Fibroblast of lung (primary cell): Measurements from ENCODE around the gene JAZF1. TPM values are rescaled to one million over a fixed set of nuclear protein-coding genes. Genes with fewer than 3 reads are reported as not detected.

ENCODE experiments used
- DNase-seq, 2 donors: peaks; one replicate each; pipeline versions ENCODE4 v3.0.0 to v3.0.0-alpha.2; 2010; ENCODE audit warnings: low read depth in 2 of 2
- H2AFZ ChIP-seq: 2 replicates; pipeline ENCODE4 v1.5.1; 2012; ENCODE audit warnings: low read length, control low read depth, inconsistent platforms
- H3K27ac ChIP-seq: 2 replicates; pipeline ENCODE4 v1.5.1; 2011; ENCODE audit warnings: low read length, control low read depth; ENCODE audit not compliant: insufficient read depth
- H3K27me3 ChIP-seq: 2 replicates; pipeline ENCODE4 v1.5.1; 2011; ENCODE audit warnings: mild to moderate bottlenecking, low read length; ENCODE audit not compliant: control insufficient read depth, insufficient read depth
- H3K36me3 ChIP-seq: 2 replicates; pipeline ENCODE4 v1.5.1; 2011; ENCODE audit warnings: low read length; ENCODE audit not compliant: control insufficient read depth, insufficient read depth
- H3K4me1 ChIP-seq: 2 replicates; pipeline ENCODE4 v1.5.1; 2011; ENCODE audit warnings: low read length; ENCODE audit not compliant: control insufficient read depth, insufficient read depth; ENCODE audit errors: extremely low read depth
- H3K4me2 ChIP-seq: 2 replicates; pipeline ENCODE4 v1.5.1; 2011; ENCODE audit warnings: low read length, control low read depth; ENCODE audit not compliant: insufficient read depth; ENCODE audit errors: extremely low read depth
- H3K4me3 ChIP-seq, 4 experiments: fragments of 200-600 bp in 1 of 4; sonication (generic) in 1 of 4; replicated peaks in 1 of 4; 2 replicates each; pipeline ENCODE4 v1.5.1; 2011 to 2016; ENCODE audit warnings: low read length in 4 of 4, low read depth in 3 of 4, mild to moderate bottlenecking in 3 of 4, control low read depth in 2 of 4, inconsistent platforms in 1 of 4, mixed read lengths in 1 of 4; ENCODE audit not compliant: insufficient read depth in 1 of 4; ENCODE audit errors: control extremely low read depth in 1 of 4
- H3K79me2 ChIP-seq: 2 replicates; pipeline ENCODE4 v1.5.1; 2012; ENCODE audit warnings: mild to moderate bottlenecking, low read length, inconsistent platforms; ENCODE audit not compliant: control insufficient read depth, insufficient read depth
- H3K9ac ChIP-seq: 2 replicates; pipeline ENCODE4 v1.5.1; 2011; ENCODE audit warnings: mild to moderate bottlenecking, low read length, control low read depth; ENCODE audit not compliant: insufficient read depth
- H3K9me3 ChIP-seq: 2 replicates; pipeline ENCODE4 v1.5.1; 2012; ENCODE audit warnings: low read depth, low read length; ENCODE audit not compliant: control insufficient read depth, insufficient read depth
- H4K20me1 ChIP-seq: 2 replicates; pipeline ENCODE4 v1.5.1; 2011; ENCODE audit warnings: low read length; ENCODE audit not compliant: control insufficient read depth, insufficient read depth; ENCODE audit errors: extremely low read depth
- EZH2 ChIP-seq: IDR thresholded peaks from 2 replicates; pipeline ENCODE4 v1.5.1; 2012; ENCODE audit warnings: low read length, control low read depth, mild to moderate bottlenecking; ENCODE audit errors: missing control alignments
- polyA plus RNA-seq, 2 donors: library from polyadenylated mRNA; depleted of rRNA in 1 of 2; stranded (reverse) in 1 of 2; unstranded in 1 of 2; fragments of >200 nt; gene quantifications; 2 replicates each; pipeline ENCODE4 v1.2.1, GENCODE V29; 2011 to 2012; ENCODE audit warnings: missing spikeins in 1 of 2
- total RNA-seq: library from RNA; depleted of rRNA; stranded (reverse); fragments of >200 nt; gene quantifications from 2 replicates; pipeline ENCODE4 v1.2.1, GENCODE V29; 2014
- TF ChIP-seq, protein P1 (sequence below), 2 donors: IDR thresholded peaks in 1 of 2; conservative IDR thresholded peaks in 1 of 2; 1 replicate in 1 of 2; 2 replicates in 1 of 2; pipeline ENCODE4 v1.5.1; 2011 to 2012; ENCODE audit warnings: low read length in 2 of 2, control low read depth in 1 of 2, inconsistent platforms in 1 of 2, low read depth in 1 of 2, mild to moderate bottlenecking in 1 of 2

Gene JAZF1
- total and polyA plus RNA-seq, 2 donors (not counting 1 experiment from before 2014, with no cell fraction given) = 9.1 to 9.3 TPM

- Histone ChIP-seq H4K20me1 (no peaks in the 10 kb centered on the region), H3K79me2 (no peaks in the 10 kb centered on the region), H3K4me2 (no peak overlapping the region), H3K27me3 (no peaks in the 10 kb centered on the region), H3K4me1 (no peaks in the 10 kb centered on the region), H3K36me3 (no peaks in the 10 kb centered on the region), H3K27ac (no peak overlapping the region), H3K9me3 (no peaks in the 10 kb centered on the region), H2AFZ (no peak overlapping the region), H3K9ac (no peak overlapping the region), H3K4me3 (no peak overlapping the region)
- DNase-seq = peak in 1 of 2 donors; percentile 12
- no peak for TF ChIP-seq EZH2
- TF ChIP-seq, protein P1, sequence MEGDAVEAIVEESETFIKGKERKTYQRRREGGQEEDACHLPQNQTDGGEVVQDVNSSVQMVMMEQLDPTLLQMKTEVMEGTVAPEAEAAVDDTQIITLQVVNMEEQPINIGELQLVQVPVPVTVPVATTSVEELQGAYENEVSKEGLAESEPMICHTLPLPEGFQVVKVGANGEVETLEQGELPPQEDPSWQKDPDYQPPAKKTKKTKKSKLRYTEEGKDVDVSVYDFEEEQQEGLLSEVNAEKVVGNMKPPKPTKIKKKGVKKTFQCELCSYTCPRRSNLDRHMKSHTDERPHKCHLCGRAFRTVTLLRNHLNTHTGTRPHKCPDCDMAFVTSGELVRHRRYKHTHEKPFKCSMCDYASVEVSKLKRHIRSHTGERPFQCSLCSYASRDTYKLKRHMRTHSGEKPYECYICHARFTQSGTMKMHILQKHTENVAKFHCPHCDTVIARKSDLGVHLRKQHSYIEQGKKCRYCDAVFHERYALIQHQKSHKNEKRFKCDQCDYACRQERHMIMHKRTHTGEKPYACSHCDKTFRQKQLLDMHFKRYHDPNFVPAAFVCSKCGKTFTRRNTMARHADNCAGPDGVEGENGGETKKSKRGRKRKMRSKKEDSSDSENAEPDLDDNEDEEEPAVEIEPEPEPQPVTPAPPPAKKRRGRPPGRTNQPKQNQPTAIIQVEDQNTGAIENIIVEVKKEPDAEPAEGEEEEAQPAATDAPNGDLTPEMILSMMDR (conservative IDR thresholded peaks at IDR 0.05 in 1 of 2, IDR thresholded peaks at IDR 0.05 in 1 of 2; ENCODE audit: low read depth in 1 of 2, low read length in 2 of 2) = no peak
Measured at GRCh38 chr7:28001896-28002295, 178.7 kb downstream of the JAZF1 start.

DNA sequence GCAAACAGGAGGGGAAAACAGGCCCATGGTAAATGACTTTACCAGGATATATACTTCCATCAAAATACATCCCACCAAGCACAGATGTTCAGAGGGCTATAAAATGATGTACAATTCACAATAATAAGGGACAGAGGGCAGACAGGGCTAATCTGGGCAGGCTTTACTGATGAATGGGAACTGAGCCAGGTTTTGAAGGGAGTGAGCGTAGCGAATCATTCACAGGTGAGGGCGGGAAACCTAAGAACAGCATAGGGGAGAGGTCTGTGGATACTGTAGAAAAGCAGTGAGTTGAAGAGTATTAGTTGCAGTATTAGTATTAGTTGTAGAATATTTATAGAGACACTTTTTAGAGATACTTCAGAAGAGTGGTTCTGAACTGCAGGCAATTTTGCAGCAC lies 180.8 kb downstream of the JAZF1 start:
- Histone ChIP-seq H2AFZ (no peak overlapping the region), H3K27ac (no peak overlapping the region), H3K9me3 (no peaks in the 10 kb centered on the region), H3K79me2 (no peaks in the 10 kb centered on the region), H4K20me1 (no peaks in the 10 kb centered on the region), H3K27me3 (no peaks in the 10 kb centered on the region), H3K4me3 (no peak overlapping the region), H3K4me1 (no peaks in the 10 kb centered on the region), H3K36me3 (no peaks in the 10 kb centered on the region), H3K9ac (no peak overlapping the region), H3K4me2 (no peak overlapping the region)
- TF ChIP-seq, protein P1 (conservative IDR thresholded peaks at IDR 0.05 in 1 of 2, IDR thresholded peaks at IDR 0.05 in 1 of 2; ENCODE audit: low read depth in 1 of 2, low read length in 2 of 2) = no peak
- TF ChIP-seq EZH2 = no peak
- DNase-seq = no peak

GRCh38 chr7:27998382-27998781 lies 182.2 kb downstream of the JAZF1 start:
- H3K4me3 ChIP-seq = no peak overlapping the region
- no peaks in the 10 kb centered on the region for H3K9me3 ChIP-seq
- no peak overlapping the region for H3K27ac ChIP-seq
- no peak for TF ChIP-seq EZH2
- TF ChIP-seq, protein P1 (conservative IDR thresholded peaks at IDR 0.05 in 1 of 2, IDR thresholded peaks at IDR 0.05 in 1 of 2; ENCODE audit: low read depth in 1 of 2, low read length in 2 of 2) = no peak
- H3K27me3 ChIP-seq = no peaks in the 10 kb centered on the region
- no peaks in the 10 kb centered on the region for H4K20me1 ChIP-seq
- no peak overlapping the region for H2AFZ ChIP-seq
- H3K79me2 ChIP-seq = no peaks in the 10 kb centered on the region
- no peaks in the 10 kb centered on the region for H3K36me3 ChIP-seq
- no peak overlapping the region for H3K9ac ChIP-seq
- no peak for DNase-seq
- peaks cover 2% of the 10 kb centered on the region for H3K4me1 ChIP-seq
- no peak overlapping the region for H3K4me2 ChIP-seq
